ENCODE results near the gene ASB13. TPM values are rescaled to one million over a fixed set of nuclear protein-coding genes. Genes with fewer than 3 reads are reported as not detected.

Gene ASB13
- total RNA-seq, 1 donor = 3.1 TPM

DNA sequence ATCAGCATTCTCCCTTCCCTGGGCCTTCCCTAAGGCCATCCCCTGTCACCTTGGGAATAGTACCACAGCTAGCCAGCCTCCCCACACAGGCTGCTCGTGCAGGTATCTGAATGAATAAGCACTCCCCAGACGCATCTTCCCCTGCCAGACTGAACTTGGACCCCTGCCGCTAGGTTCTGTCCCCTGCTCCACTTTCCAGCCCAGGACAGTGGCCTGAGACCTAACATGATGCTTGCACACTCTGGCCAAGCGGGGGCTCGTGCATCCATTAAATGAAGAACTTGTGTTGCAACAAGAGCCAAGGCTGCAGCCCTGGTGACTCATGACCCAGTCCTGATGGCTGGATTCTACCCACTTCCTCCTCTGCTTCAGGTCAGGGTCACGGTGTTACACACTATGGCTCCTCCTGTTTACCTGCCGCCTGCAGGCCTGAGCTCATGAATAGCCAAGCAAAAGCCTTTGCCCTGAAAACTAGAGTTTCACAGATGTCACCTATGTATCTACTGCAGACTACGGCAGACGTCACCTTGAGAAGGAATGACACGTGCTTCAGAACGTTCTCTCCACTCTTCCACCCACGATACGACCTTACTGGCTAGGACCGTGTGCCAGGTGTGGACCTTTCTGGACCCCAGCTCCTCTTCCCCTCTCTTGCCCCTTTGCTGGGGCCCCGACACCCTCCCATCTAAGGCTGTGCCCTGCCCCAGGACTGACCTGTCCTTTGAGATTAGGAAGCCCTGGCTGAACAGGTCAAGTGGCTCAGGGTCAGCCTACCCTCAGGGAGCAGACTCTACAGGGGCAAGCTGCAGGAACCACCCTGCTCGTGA is 6.5 kb downstream of the ASB13 start:
- H3K4me3 ChIP-seq (ENCODE audit: low read length) = no peak overlapping the region
- no peaks in the 10 kb centered on the region for H3K27me3 ChIP-seq (ENCODE audit: insufficient read depth, low read length)
- no peaks in the 10 kb centered on the region for H3K9me3 ChIP-seq (ENCODE audit: low read depth, low read length)
- peaks cover 11% of the 10 kb centered on the region for H3K4me1 ChIP-seq (ENCODE audit: insufficient read depth, low read length)

DNA sequence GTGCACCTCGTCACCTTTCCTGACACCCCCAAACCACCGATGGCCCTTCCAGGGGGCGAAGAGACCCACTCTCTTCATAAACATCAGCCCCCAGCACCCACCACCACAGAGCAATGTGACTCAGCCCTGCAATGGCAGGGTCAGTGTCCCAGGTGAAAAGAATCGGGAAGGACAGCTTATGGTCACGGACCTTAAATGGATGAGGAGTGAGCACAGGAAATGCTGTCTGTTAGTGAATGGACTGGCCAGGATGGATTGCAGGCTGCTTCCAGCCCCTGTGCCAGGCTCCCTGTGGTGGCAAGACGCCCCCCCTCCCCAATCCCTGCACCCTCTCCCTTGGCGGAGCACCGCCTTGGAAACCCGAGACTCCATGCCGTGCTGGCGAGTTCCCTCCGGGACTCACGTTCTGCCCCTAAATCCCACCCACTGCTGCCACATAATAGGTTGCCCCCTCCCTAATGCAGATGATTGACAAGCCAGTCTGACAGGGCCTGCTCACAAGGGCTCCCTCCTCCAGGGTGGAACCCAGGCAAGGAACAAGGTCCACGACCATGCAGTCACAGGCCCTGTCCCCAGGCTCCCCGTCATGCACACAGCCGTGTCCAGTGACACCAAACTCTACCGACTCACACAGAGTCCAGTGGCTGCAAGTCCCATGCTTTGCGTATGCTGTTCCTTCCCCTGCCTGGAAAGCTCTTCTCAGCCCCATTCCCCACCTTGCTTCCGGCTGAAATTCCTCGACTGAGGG is 7.3 kb downstream of the ASB13 start:
- H3K9me3 ChIP-seq (ENCODE audit: low read depth, low read length) = no peaks in the 10 kb centered on the region
- no peaks in the 10 kb centered on the region for H3K27me3 ChIP-seq (ENCODE audit: insufficient read depth, low read length)
- no peak overlapping the region for H3K4me3 ChIP-seq (ENCODE audit: low read length)

DNA sequence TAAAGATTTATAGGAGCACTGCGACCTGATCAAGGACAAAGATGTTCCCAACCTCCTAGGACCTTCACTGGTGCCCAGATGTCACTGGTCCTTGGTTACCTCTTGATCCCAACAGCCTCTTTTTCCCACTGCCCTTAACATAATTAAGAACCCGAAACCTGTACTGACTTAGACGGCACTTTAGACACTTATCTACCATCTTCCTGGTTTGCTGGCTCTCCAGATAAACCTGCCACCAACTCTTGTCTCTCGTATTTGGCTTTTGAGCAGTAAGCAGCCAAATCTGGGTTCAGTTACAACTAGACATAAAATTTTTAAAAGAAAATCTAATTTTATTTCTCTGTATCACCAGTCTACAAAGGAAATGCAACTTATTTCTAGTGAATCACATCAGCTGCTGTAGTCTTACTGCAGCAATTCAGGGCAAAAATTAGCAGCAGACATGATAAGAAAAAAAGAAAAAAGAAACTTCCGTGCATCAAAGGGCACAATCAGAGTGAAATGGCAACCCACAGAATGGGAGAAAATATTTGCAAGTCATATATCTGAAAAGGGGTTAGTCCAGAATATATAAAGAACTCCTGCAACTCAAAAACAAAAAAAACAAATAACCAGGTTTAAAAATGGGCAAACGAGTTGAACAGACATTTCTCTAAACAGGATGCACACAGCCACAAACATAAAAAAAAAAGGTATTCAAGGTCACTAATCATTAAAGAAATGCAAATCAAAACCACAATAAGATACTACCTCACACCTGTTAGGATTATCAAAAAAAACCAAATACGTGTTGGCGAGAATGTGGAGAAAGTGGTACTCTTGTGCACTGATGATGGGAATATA is 9.4 kb downstream of the ASB13 start:
- no peaks in the 10 kb centered on the region for H3K9me3 ChIP-seq (ENCODE audit: low read depth, low read length)
- H3K4me1 ChIP-seq (ENCODE audit: insufficient read depth, low read length) = peaks cover 11% of the 10 kb centered on the region
- no peak overlapping the region for H3K4me3 ChIP-seq (ENCODE audit: low read length)
- H3K27me3 ChIP-seq (ENCODE audit: insufficient read depth, low read length) = no peaks in the 10 kb centered on the region

More for the DNA sequence above, 7.3 kb downstream of the ASB13 start:
- peaks cover 11% of the 10 kb centered on the region for H3K4me1 ChIP-seq (ENCODE audit: insufficient read depth, low read length)

DNA sequence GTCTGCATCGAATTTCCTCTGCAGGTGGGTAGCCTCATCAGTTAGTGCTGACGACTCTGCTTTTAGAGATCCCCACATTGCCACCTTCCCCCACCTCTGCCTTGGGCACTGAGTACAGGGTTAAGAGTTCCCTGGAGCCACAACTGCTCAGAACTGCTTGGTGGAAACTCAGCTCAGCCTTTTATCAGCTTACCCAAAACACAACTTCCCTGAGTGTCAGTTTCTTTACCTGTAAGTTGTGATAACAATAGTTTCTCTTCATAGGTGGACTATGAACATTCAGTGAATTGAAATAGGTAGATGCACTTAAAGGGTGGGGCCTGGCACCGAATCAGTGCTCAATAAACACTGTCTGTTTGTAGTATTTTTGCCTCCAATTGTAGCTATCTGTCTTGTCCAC is 11.3 kb downstream of the ASB13 start:
- Histone ChIP-seq H3K4me3 (ENCODE audit: low read length) (no peak overlapping the region), H3K9me3 (ENCODE audit: low read depth, low read length) (no peaks in the 10 kb centered on the region), H3K4me1 (ENCODE audit: insufficient read depth, low read length) (peaks cover 8% of the 10 kb centered on the region), H3K27me3 (ENCODE audit: insufficient read depth, low read length) (no peaks in the 10 kb centered on the region)

DNA sequence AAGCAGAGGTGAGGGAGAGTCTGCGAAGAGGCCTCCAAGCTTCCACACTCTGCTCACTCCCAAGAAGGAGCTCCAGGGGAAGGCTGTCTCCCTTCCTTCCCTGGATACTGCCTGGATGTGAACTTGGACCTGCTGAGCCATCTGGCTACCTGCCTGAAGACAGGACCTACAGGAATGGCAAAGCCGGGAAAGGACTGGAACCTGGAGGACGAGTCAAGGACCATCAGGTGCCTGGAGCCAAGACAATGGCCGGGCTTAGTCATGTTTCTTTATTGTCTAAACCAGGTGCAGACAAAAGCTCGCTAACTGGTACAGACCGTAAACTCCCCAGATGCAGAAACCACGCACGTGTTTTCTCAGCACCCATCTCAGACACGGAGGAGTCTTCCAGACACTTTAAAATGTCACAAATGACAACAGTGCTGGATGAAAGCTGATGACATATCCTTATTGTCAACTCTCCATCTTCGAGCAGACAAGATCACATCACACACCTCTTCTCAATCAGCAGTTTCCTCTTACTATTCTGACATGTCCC is 12.1 kb downstream of the ASB13 start:
- no peak overlapping the region for H3K4me3 ChIP-seq (ENCODE audit: low read length)

DNA sequence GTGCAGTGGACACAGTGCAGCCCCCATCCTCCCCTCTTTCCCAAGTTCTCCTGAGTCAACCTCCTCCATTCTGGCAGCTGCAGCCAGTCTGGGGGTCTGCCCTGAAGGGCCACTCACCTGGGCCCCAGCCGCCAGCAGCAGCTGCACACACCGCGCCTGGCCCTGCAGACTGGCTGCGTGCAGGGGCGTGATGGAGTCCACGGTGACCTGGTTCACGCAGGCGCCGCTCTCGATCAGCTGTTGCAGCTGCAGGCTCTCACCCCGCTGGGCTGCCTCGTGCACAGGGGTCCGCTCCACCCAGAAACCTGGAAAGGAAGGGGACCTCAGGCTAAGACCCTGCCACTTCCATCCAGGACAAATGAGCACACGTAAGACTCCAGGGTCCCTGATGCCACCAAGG is 13.6 kb downstream of the ASB13 start:
- H3K4me1 ChIP-seq (ENCODE audit: insufficient read depth, low read length) = no peaks in the 10 kb centered on the region
- no peaks in the 10 kb centered on the region for H3K9me3 ChIP-seq (ENCODE audit: low read depth, low read length)
- no peak overlapping the region for H3K4me3 ChIP-seq (ENCODE audit: low read length)
- no peaks in the 10 kb centered on the region for H3K27me3 ChIP-seq (ENCODE audit: insufficient read depth, low read length)

More for the DNA sequence above, 12.1 kb downstream of the ASB13 start:
- Histone ChIP-seq H3K27me3 (ENCODE audit: insufficient read depth, low read length) (no peaks in the 10 kb centered on the region), H3K4me1 (ENCODE audit: insufficient read depth, low read length) (no peaks in the 10 kb centered on the region), H3K9me3 (ENCODE audit: low read depth, low read length) (no peaks in the 10 kb centered on the region)

DNA sequence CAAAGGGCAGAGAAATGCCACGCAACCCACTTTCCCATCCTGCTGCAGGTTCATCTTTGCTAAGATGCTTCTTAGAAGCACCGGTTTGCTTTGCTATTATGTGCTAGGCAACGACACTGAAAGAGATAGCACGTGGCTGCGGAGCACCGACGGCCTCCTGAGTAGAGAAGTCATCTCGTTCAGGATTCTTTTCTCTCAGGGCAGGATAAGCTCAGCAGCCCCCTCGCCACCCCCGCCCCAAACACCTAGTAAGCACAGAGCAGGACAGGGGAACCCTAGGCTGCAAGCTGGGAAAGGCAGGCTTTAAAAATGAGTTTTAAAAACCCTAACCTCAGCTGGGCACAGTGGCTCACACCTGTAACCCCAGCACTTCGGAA is 15.0 kb downstream of the ASB13 start:
- Histone ChIP-seq H3K9me3 (ENCODE audit: low read depth, low read length) (no peaks in the 10 kb centered on the region), H3K4me3 (ENCODE audit: low read length) (no peak overlapping the region), H3K27me3 (ENCODE audit: insufficient read depth, low read length) (no peaks in the 10 kb centered on the region), H3K4me1 (ENCODE audit: insufficient read depth, low read length) (no peaks in the 10 kb centered on the region)

DNA sequence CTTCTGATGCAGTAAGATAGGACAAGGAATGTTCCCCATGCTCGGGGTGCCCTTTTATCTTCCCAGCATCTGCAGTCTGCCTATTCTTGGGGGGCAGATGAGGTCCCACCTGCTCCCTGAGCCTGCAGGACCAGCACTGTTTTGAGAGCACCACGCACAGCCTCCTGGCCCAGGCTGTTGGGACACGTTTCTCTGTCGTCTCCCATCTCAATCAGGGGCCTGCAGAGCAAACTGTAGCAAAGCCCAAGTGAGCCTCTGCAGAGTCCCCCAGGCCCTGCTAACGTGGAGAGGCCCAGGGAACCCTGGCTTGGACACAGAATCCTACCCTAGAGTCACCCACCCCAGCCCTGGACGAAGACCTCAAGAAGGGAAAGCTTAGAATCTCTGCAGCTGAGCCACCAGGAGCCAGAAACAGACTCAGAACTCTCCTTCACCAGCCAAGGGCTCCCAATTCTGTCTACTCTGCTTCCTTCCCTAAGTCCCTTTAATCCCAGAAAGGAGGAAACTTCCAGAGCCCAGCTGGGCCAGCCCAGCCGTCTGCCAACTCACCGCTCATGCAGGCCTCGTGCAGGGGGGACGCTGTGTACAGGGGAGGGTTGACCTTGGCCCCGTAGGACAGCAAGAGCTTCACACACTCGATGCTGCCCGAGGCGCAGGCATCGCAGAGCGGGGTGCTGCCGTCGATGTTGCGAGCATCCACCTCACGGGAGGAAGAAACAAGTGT is 15.6 kb downstream of the ASB13 start:
- no peaks in the 10 kb centered on the region for H3K9me3 ChIP-seq (ENCODE audit: low read depth, low read length)
- no peak overlapping the region for H3K4me3 ChIP-seq (ENCODE audit: low read length)
- H3K4me1 ChIP-seq (ENCODE audit: insufficient read depth, low read length) = no peaks in the 10 kb centered on the region
- H3K27me3 ChIP-seq (ENCODE audit: insufficient read depth, low read length) = no peaks in the 10 kb centered on the region

DNA sequence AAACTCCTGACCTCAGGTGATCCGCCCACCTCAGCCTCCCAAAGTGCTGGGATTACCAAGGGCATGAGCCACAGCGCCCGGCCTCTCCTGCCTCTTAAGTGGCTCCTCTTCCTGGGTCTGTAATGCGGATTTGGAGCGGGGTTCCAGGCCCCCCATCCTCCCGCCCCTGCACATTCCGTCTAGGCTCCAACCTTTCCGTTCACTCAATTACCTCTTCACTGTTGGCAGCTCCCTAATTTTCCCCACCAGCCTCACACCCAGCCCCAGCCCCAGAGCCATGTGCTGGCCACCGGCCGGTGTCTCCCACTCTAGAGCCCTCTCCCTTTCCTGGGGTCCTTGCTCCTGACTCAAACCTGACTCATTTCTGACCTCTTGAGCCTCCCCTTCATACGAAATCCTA is 16.6 kb downstream of the ASB13 start:
- Histone ChIP-seq H3K9me3 (ENCODE audit: low read depth, low read length) (no peaks in the 10 kb centered on the region), H3K27me3 (ENCODE audit: insufficient read depth, low read length) (no peaks in the 10 kb centered on the region), H3K4me3 (ENCODE audit: low read length) (no peak overlapping the region), H3K4me1 (ENCODE audit: insufficient read depth, low read length) (peaks cover 3% of the 10 kb centered on the region)

DNA sequence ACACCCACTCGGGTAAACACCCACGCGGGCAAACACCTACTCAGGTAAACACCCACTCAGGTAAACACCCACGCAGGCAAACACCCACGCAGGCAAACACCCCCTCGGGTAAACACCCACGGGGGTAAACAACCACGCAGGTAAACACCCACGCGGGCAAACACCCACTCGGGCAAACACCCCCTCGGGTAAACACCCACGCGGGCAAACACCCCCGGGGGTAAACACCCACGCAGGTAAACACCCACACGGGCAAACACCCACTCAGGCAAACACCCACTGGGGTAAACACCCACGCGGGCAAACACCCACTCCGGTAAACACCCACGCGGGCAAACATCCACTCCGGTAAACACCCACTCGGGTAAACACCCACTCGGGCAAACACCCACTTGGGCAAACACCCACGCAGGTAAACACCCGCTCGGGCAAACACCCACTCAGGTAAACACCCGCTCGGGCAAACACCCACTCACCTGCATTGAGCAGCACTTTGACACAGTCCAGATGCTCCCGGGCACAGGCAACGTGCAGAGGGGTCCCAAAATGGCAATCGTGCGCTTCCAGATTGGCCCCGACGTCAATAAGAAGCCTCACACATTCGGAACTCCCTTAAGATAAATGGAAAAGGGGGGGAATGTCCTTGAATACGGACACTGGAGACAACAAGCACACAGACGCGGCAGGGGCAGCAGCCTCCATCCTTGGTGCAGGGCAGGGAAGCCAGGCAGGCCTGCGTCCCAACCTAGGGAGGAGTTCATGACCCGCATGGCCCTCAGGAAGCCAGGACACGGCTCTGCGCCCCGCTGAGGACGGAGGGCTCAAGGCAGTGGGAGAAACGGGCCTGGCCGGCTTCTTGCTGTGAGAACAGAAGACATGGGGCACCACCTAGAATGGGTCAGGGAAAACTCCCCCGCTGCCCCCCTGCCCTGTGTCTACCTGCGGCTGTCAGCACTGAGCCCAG is 17.6 kb downstream of the ASB13 start:
- Histone ChIP-seq H3K27me3 (ENCODE audit: insufficient read depth, low read length) (no peaks in the 10 kb centered on the region), H3K9me3 (ENCODE audit: low read depth, low read length) (no peaks in the 10 kb centered on the region), H3K4me3 (ENCODE audit: low read length) (no peak overlapping the region), H3K4me1 (ENCODE audit: insufficient read depth, low read length) (peaks cover 3% of the 10 kb centered on the region)

DNA sequence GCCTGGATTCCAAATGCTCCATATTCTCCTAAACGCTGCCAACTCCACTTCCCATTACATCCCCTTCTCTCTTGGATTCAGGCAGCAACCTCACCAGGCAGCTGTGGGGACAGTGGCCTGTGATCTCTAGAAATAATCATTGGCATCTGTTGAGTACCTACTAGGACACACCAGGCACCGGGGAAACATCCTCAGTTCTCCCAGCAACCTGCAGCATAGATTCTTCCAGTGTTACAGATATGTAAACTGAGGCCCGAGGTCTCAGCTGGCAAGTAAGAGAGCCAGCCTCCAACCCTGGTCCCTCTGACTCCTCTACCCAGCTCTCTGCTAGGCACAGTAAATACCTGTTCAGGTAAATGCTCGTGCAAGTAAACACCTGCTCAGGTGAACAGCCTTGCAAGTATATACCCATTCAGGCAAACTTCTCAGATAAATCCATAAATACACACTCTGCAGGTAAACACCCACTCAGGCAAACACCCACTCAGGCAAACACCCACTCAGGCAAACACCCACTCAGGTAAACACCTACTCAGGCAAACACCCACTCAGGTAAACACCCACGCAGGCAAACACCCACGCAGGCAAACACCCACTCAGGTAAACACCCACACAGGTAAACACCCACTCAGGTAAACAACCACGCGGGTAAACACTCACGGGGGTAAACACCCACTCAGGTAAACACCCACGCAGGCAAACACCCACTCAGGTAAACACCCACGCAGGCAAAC is 18.7 kb downstream of the ASB13 start:
- H3K9me3 ChIP-seq (ENCODE audit: low read depth, low read length) = no peaks in the 10 kb centered on the region
- H3K4me1 ChIP-seq (ENCODE audit: insufficient read depth, low read length) = peaks cover 3% of the 10 kb centered on the region
- H3K4me3 ChIP-seq (ENCODE audit: low read length) = no peak overlapping the region
- H3K27me3 ChIP-seq (ENCODE audit: insufficient read depth, low read length) = no peaks in the 10 kb centered on the region

DNA sequence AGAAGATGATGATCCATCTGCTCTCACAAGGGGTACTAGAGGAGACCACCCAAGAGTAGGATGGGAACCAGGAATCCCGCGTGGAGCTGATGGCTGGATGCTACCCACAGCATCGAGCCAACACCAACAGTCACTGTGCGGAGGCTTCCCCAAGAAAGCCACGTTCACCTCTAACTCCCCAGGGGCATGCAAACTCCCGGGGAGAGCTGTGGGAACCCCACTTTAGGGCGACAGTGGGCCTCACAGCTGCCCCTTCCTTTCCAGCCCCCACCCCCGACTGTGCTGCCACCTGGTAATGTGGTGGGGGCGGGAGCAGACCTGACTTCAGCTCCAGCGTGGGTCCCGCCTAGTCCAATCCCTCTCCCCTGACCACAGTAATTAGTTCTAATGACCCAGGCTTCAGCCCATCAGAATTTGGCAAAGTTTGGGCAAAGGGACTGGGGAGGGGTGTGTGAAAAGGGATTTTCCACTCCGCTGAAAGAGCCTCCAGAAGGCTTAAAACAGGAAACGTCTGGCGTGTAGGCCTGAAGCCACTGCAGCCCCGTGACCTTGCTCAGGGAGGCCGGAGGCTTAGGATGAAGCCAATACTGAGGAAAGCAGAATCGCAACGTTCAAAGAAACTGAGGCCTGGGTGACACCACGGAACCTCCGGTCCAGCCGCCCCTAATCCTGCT is 20.3 kb downstream of the ASB13 start:
- H3K4me3 ChIP-seq (ENCODE audit: low read length) = no peak overlapping the region

More for the DNA sequence above, 20.3 kb downstream of the ASB13 start:
- Histone ChIP-seq H3K4me1 (ENCODE audit: insufficient read depth, low read length) (peaks cover 3% of the 10 kb centered on the region), H3K9me3 (ENCODE audit: low read depth, low read length) (no peaks in the 10 kb centered on the region), H3K27me3 (ENCODE audit: insufficient read depth, low read length) (no peaks in the 10 kb centered on the region)
